Liver (tissue), 3 donors: Measurements from ENCODE around the gene CCDC51.

ENCODE experiments used
- CTCF ChIP-seq: fragments of 150-350 bp; IDR thresholded peaks from 2 replicates; pipeline ENCODE4 v1.5.1; 2017; ENCODE audit warnings: improper control_type of control experiment, low read depth, low read length; ENCODE audit not compliant: missing input control
- EGR1 ChIP-seq, 2 donors: IDR thresholded peaks; 2 replicates each; pipeline ENCODE4 v1.6.1; 2016 to 2018; ENCODE audit warnings: antibody characterized with exemption in 2 of 2, low read depth in 2 of 2
- GABPA ChIP-seq, 2 donors: IDR thresholded peaks in 1 of 2; conservative IDR thresholded peaks in 1 of 2; 2 replicates each; pipeline ENCODE4 v1.6.1; 2016; ENCODE audit warnings: antibody characterized with exemption in 2 of 2, mild to moderate bottlenecking in 1 of 2, moderate library complexity in 1 of 2
- HNF4A ChIP-seq, 2 donors: conservative IDR thresholded peaks; 2 replicates each; pipeline ENCODE4 v1.6.1; 2016; ENCODE audit warnings: antibody characterized with exemption in 2 of 2, mild to moderate bottlenecking in 2 of 2
- HNF4G ChIP-seq: IDR thresholded peaks from 2 replicates; pipeline ENCODE4 v1.6.1; 2016; ENCODE audit warnings: antibody characterized with exemption
- JUND ChIP-seq, 2 donors: IDR thresholded peaks; 2 replicates each; pipeline ENCODE4 v1.6.1; 2016; ENCODE audit warnings: antibody characterized with exemption in 2 of 2
- MAX ChIP-seq: IDR thresholded peaks from 2 replicates; pipeline ENCODE4 v1.6.1; 2016; ENCODE audit warnings: antibody characterized with exemption
- RAD21 ChIP-seq, 2 donors: IDR thresholded peaks; 2 replicates each; pipeline ENCODE4 v1.6.1; 2016; ENCODE audit warnings: antibody characterized with exemption in 2 of 2, mild to moderate bottlenecking in 2 of 2
- REST ChIP-seq: IDR thresholded peaks from 2 replicates; pipeline ENCODE4 v1.6.1; 2016; ENCODE audit warnings: antibody characterized with exemption, mild to moderate bottlenecking
- RXRA ChIP-seq, 2 donors: IDR thresholded peaks; 2 replicates each; pipeline ENCODE4 v1.6.1; 2017 to 2018; ENCODE audit warnings: antibody characterized with exemption in 2 of 2, mild to moderate bottlenecking in 1 of 2
- SP1 ChIP-seq: IDR thresholded peaks from 2 replicates; pipeline ENCODE4 v1.6.1; 2018; ENCODE audit warnings: antibody characterized with exemption, mild to moderate bottlenecking
- TAF1 ChIP-seq: conservative IDR thresholded peaks from 2 replicates; pipeline ENCODE4 v1.6.1; 2016; ENCODE audit warnings: antibody characterized with exemption, mild to moderate bottlenecking
- YY1 ChIP-seq: IDR thresholded peaks from 2 replicates; pipeline ENCODE4 v1.6.1; 2016; ENCODE audit warnings: antibody characterized with exemption, mild to moderate bottlenecking
- donor health status: healthy.
- donor health status: healthy.

- TF ChIP-seq SP1 (no peak), GABPA (IDR thresholded peaks at IDR 0.05 in 1 of 2, conservative IDR thresholded peaks at IDR 0.05 in 1 of 2) (no peak), CTCF (no peak), HNF4A (conservative IDR thresholded peaks at IDR 0.05) (no peak), YY1 (no peak), TAF1 (no peak), RAD21 (IDR thresholded peaks at IDR 0.05) (no peak), REST (no peak), JUND (IDR thresholded peaks at IDR 0.05) (no peak), HNF4G (no peak), RXRA (IDR thresholded peaks at IDR 0.05) (no peak), EGR1 (IDR thresholded peaks at IDR 0.05; ENCODE audit: low read depth in 2 of 2) (no peak), MAX (no peak)
These were observed 35.2 kb downstream of the CCDC51 start for GRCh38 chr3:48404440-48405342.
